Keratinocyte (primary cell): ENCODE data around the gene C7orf57. TPM values are rescaled to one million over a fixed set of nuclear protein-coding genes. Genes with fewer than 3 reads are reported as not detected.
"Not testable (repeated sequence)": the region's sequence is repeated elsewhere in the genome, so short reads cannot be mapped to it uniquely, and the experiment has no call there.

Experiments used
- DNase-seq: peaks from one replicate; pipeline ENCODE4 v3.0.0-alpha.2; 2011; ENCODE audit warnings: low read depth, missing footprints, low spot score
- FAIRE-seq: peaks from 2 replicates; lab custom pipeline; 2011; peaks lifted over from hg19 to GRCh38; lab: Jason Lieb, UNC
- H2AFZ ChIP-seq: 2 replicates; pipeline ENCODE4 v1.6.0; 2012; ENCODE audit warnings: low read length, control low read depth, inconsistent platforms; ENCODE audit not compliant: control insufficient read depth
- H3K27ac ChIP-seq: 2 replicates; pipeline ENCODE4 v1.5.1; 2011; ENCODE audit warnings: low read length; ENCODE audit not compliant: control insufficient read depth, insufficient read depth
- H3K27me3 ChIP-seq: 3 replicates; pipeline ENCODE4 v1.6.0; 2011; ENCODE audit warnings: low read length; ENCODE audit not compliant: control insufficient read depth, insufficient read depth; ENCODE audit errors: extremely low read depth
- H3K36me3 ChIP-seq, 2 experiments: 2 replicates in 1 of 2; 3 replicates in 1 of 2; pipeline ENCODE4 v1.5.1; 2011; ENCODE audit warnings: low read length in 2 of 2, mild to moderate bottlenecking in 1 of 2; ENCODE audit not compliant: control insufficient read depth in 2 of 2, insufficient read depth in 2 of 2; ENCODE audit errors: extremely low read depth in 1 of 2
- H3K4me1 ChIP-seq: 3 replicates; pipeline ENCODE4 v1.5.1; 2011; ENCODE audit warnings: low read length; ENCODE audit not compliant: control insufficient read depth, insufficient read depth; ENCODE audit errors: extremely low read depth
- H3K4me2 ChIP-seq: 3 replicates; pipeline ENCODE4 v1.6.0; 2011; ENCODE audit warnings: low read depth, low read length; ENCODE audit not compliant: control insufficient read depth, insufficient read depth; ENCODE audit errors: extremely low read depth
- H3K4me3 ChIP-seq, 3 experiments: fragments of 200-600 bp in 1 of 3; sonication (generic) in 1 of 3; 2 replicates in 2 of 3; 3 replicates in 1 of 3; pipeline ENCODE4 v1.5.1; 2011 to 2016; ENCODE audit warnings: low read length in 3 of 3, mild to moderate bottlenecking in 3 of 3, control low read depth in 2 of 3, inconsistent platforms in 1 of 3, low read depth in 1 of 3, mixed read lengths in 1 of 3, mixed run types in 1 of 3, moderate library complexity in 1 of 3; ENCODE audit not compliant: control insufficient read depth in 2 of 3, insufficient read depth in 2 of 3; ENCODE audit errors: extremely low read depth in 1 of 3
- H3K79me2 ChIP-seq: 2 replicates; pipeline ENCODE4 v1.6.0; 2012; ENCODE audit warnings: low read length; ENCODE audit not compliant: control insufficient read depth, insufficient read depth
- H3K9ac ChIP-seq: 3 replicates; pipeline ENCODE4 v1.6.0; 2011; ENCODE audit warnings: low read length; ENCODE audit not compliant: control insufficient read depth, insufficient read depth; ENCODE audit errors: extremely low read depth
- H3K9me1 ChIP-seq: 3 replicates; pipeline ENCODE4 v1.6.0; 2011; ENCODE audit warnings: low read length; ENCODE audit not compliant: control insufficient read depth, insufficient read depth; ENCODE audit errors: extremely low read depth
- H3K9me3 ChIP-seq: 2 replicates; pipeline ENCODE4 v1.5.1; 2012; ENCODE audit warnings: low read depth, low read length; ENCODE audit not compliant: control insufficient read depth
- H4K20me1 ChIP-seq: 3 replicates; pipeline ENCODE4 v1.6.0; 2011; ENCODE audit warnings: low read length; ENCODE audit not compliant: control insufficient read depth, insufficient read depth; ENCODE audit errors: extremely low read depth
- EZH2 ChIP-seq: IDR thresholded peaks from one replicate; pipeline ENCODE4 v1.6.1; 2012; ENCODE audit warnings: inconsistent platforms, mild to moderate bottlenecking, low read length, moderate library complexity
- dilution Hi-C: fragments of 300-500 bp; cut with MboI; formaldehyde crosslinking; loops from one replicate; pipeline ENCODE4 v1.7.0; 2020; ENCODE audit warnings: low sequenced_read_pairs; ENCODE audit not compliant: extremely low pct_ligation_motif_present
- polyA minus RNA-seq, 3 experiments: library from RNA; depleted of rRNA, polyadenylated mRNA; stranded (reverse); fragments of >200 nt; gene quantifications; 1 replicate in 1 of 3; 2 replicates in 1 of 3; 3 replicates in 1 of 3; pipeline ENCODE4 v1.2.3, GENCODE V29; 2011
- polyA plus RNA-seq, 5 experiments: library from polyadenylated mRNA; depleted of rRNA in 3 of 5; stranded (reverse) in 3 of 5; stranded (forward) in 1 of 5; unstranded in 1 of 5; fragments of >200 nt; gene quantifications; 1 replicate in 1 of 5; 2 replicates in 3 of 5; 3 replicates in 1 of 5; pipeline versions ENCODE4 v1.2.1 to v1.2.3, GENCODE V29; 2011 to 2012; ENCODE audit warnings: missing spikeins in 2 of 5, low read depth in 1 of 5, low replicate concordance in 1 of 5
- TF ChIP-seq, protein P1 (sequence below), 3 experiments: IDR thresholded peaks in 1 of 3; conservative IDR thresholded peaks in 1 of 3; optimal IDR thresholded peaks in 1 of 3; 2 replicates in 2 of 3; 3 replicates in 1 of 3; pipeline versions ENCODE3 to v1.5.1; 2011; ENCODE audit warnings: low read length in 3 of 3, mild to moderate bottlenecking in 3 of 3, moderate library complexity in 2 of 3, control low read depth in 1 of 3, inconsistent platforms in 1 of 3; ENCODE audit not compliant: insufficient read depth in 2 of 3; ENCODE audit errors: extremely low read depth in 1 of 3

The C7orf57 gene
- 0.22 to 0.60 TPM (median 0.39 TPM) in 3 replicates for polyA plus RNA-seq
- 2.0 TPM for polyA plus RNA-seq (2011; ENCODE audit: low read depth)
- polyA plus RNA-seq (2011; cell fraction: cytosol; rRNA removed) = 0.11 and 0.17 TPM in 2 replicates
- polyA plus RNA-seq (2011; cell fraction: nucleus; rRNA removed) = 0.64 and 0.74 TPM in 2 replicates
- polyA plus RNA-seq (2012; ENCODE audit: low replicate concordance) = 0.36 and 1.6 TPM in 2 replicates
- polyA minus RNA-seq = 0.13 to 0.43 TPM in 2 of 3 replicates, not detected in the other
- polyA minus RNA-seq (2011; cell fraction: cytosol; rRNA and poly(A)+ RNA removed) = not detected
- not detected in 2 replicates for polyA minus RNA-seq (2011; cell fraction: nucleus; rRNA and poly(A)+ RNA removed)

DNA sequence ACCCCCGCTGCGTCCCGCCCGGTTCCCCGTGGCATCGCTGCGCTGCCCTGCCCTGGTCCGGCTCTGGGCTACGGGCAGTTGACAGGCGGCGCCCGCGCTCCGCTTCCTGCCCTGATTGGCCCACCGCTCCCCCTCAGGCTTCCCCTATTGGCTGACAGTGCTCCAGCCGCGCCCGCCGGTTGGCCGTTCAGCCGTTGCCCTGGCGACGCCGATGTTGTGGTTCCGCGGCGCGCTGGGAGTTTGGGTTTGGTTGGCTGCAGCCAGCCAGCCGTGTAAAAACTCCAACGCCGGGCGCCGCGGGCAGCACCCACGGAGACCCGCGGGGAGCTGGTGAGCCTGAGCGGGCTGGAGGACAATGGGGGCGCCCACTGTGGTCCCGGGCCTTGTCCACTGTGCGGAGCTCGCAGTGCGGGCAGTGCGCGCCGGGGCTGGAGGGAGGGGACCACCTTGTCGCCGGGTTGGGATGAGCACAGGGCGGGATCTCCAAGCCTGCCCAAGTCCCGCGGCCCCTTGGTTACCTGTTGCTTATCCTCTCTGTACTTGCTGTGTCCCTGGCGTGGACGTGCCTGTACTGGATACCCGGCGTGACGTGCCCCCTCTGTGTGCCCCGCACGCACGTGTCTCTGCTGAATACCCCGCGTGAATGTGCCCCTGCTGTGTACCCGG, at the start of gene C7orf57:
Gene C7orf57, plus strand, starts transcription at position 243 of the 666 bp plus-strand sequence. CDS start 766 bp downstream, outside the sequence.
- H3K36me3 ChIP-seq = no peaks in the 10 kb centered on the region
- H4K20me1 ChIP-seq = no peaks in the 10 kb centered on the region
- peaks cover 14% of the 10 kb centered on the region for H3K4me1 ChIP-seq
- TF ChIP-seq, protein P1, sequence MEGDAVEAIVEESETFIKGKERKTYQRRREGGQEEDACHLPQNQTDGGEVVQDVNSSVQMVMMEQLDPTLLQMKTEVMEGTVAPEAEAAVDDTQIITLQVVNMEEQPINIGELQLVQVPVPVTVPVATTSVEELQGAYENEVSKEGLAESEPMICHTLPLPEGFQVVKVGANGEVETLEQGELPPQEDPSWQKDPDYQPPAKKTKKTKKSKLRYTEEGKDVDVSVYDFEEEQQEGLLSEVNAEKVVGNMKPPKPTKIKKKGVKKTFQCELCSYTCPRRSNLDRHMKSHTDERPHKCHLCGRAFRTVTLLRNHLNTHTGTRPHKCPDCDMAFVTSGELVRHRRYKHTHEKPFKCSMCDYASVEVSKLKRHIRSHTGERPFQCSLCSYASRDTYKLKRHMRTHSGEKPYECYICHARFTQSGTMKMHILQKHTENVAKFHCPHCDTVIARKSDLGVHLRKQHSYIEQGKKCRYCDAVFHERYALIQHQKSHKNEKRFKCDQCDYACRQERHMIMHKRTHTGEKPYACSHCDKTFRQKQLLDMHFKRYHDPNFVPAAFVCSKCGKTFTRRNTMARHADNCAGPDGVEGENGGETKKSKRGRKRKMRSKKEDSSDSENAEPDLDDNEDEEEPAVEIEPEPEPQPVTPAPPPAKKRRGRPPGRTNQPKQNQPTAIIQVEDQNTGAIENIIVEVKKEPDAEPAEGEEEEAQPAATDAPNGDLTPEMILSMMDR (optimal IDR thresholded peaks at IDR 0.05 in 1 of 3, IDR thresholded peaks at IDR 0.05 in 1 of 3, conservative IDR thresholded peaks at IDR 0.05 in 1 of 3; ENCODE audit: extremely low read depth in 1 of 3, insufficient read depth in 2 of 3, low read length in 3 of 3) = peak in 1 of 3 experiments; percentile 30
- no peak for TF ChIP-seq EZH2
- dilution Hi-C loops = no loop called here
- no peaks in the 10 kb centered on the region for H3K79me2 ChIP-seq
- no peaks in the 10 kb centered on the region for H3K9me1 ChIP-seq
- peaks cover 6% of the 10 kb centered on the region for H3K27me3 ChIP-seq
- no peaks in the 10 kb centered on the region for H3K9me3 ChIP-seq
- DNase-seq (peak; percentile 28), FAIRE-seq (peak; percentile 62)
- H3K4me3 ChIP-seq = peak within 1 kb of the TSS; percentile 48 to 76 (median 65)
- H2AFZ ChIP-seq = peak within 1 kb of the TSS; percentile 92
- peak within 1 kb of the TSS; percentile 50 for H3K9ac ChIP-seq
- peak within 1 kb of the TSS; percentile 90 for H3K4me2 ChIP-seq
- no peak within 1 kb of the TSS for H3K27ac ChIP-seq

GRCh38 chr7:47988496-47989386, 46.6 kb upstream of the C7orf57 start:
- no peak overlapping the region for H2AFZ ChIP-seq
- dilution Hi-C loops = no loop called here
- H3K9me1 ChIP-seq = no peaks in the 10 kb centered on the region

DNA sequence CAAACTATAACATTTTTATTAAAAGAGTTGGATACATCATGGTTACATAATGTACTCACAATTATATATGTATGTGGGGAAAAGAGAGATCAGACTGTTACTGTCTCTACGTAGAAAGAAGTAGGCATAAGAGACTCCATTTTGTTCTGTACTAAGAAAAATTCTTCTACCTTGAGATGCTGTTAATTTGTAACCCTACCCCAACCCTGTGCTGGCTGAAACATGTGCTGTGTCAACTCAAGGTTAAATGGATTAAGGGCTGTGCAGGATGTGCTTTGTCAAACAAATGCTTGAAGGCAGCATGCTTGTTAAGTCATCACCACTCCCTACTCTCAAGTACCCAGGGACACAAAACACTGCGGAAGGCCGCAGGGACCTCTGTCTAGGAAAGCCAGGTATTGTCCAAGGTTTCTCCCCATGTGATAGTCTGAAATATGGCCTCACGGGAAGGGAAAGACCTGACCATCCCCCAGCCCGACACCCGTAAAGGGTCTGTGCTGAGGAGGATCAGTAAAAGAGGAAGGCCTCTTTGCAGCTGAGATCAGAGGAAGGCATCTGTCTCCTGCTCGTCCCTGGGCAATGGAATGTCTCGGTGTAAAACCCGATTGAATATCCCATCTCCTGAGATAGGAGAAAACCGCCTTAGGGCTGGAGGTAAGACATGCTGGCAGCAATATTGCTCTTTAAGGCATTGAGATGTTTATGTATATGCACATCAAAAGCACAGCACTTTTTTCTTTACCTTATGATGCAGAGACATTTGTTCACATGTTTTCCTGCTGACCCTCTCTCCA, 45.5 kb upstream of the C7orf57 start:
- H2AFZ ChIP-seq, H3K27ac ChIP-seq, H3K36me3 ChIP-seq, H3K9me3 ChIP-seq, H3K9ac ChIP-seq, H3K9me1 ChIP-seq, H4K20me1 ChIP-seq, H3K4me2 ChIP-seq, DNase-seq, H3K27me3 ChIP-seq, H3K79me2 ChIP-seq, FAIRE-seq, H3K4me3 ChIP-seq: not testable (repeated sequence)
- peaks cover 10% of the 10 kb centered on the region for H3K4me1 ChIP-seq
- dilution Hi-C loops = loop anchor here (5.0 kb wide), 1 partner anchor 37 kb away; the partner anchor contains the start of gene SUN3

More at GRCh38 chr7:47988496-47989386, 46.6 kb upstream of the C7orf57 start:
- Histone ChIP-seq H3K4me3 (no peak overlapping the region), H3K9ac (no peak overlapping the region), H3K27ac (no peak overlapping the region), H4K20me1 (no peaks in the 10 kb centered on the region), H3K9me3 (no peaks in the 10 kb centered on the region), H3K4me2 (no peak overlapping the region), H3K79me2 (no peaks in the 10 kb centered on the region), H3K4me1 (peaks cover 10% of the 10 kb centered on the region), H3K27me3 (no peaks in the 10 kb centered on the region), H3K36me3 (no peaks in the 10 kb centered on the region)
- DNase-seq (no peak), FAIRE-seq (no peak)
- no peak for TF ChIP-seq EZH2
- TF ChIP-seq, protein P1 (optimal IDR thresholded peaks at IDR 0.05 in 1 of 3, IDR thresholded peaks at IDR 0.05 in 1 of 3, conservative IDR thresholded peaks at IDR 0.05 in 1 of 3; ENCODE audit: extremely low read depth in 1 of 3, insufficient read depth in 2 of 3, low read length in 3 of 3) = peak; percentile 34 to 42 (median 42)
